GM12892 (cell line): ENCODE results near the gene ITSN1.

ENCODE experiments used
- POLR2A ChIP-seq: IDR thresholded peaks from 2 replicates; pipeline ENCODE4 v1.6.1; 2011; ENCODE audit warnings: low read depth, low read length, control low read depth
- TAF1 ChIP-seq: IDR thresholded peaks from 2 replicates; pipeline ENCODE4 v1.6.1; 2011; ENCODE audit warnings: low read depth, mild to moderate bottlenecking, control low read depth, low read length, borderline replicate concordance

DNA sequence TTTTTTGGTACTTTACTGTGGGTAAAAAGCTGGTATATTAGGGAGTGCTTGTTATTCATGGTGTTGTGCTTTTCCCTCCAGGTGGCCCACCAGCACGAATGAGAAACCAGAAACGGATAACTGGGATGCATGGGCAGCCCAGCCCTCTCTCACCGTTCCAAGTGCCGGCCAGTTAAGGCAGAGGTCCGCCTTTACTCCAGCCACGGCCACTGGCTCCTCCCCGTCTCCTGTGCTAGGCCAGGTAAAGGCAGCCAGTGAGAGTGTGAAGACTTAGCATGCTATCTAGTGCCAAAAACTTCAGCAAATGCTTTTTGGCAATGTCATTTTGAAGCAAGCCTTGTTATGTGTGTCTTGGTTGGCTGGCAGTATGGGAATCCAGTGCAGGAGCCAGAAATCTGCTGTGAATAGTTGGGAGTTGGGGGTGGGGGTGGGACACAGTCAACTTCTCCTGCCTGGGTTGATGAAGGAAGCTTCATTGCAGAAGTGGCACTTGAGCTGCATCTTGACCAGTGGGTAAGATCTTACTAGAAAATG lies 171.6 kb downstream of the ITSN1 start:
- TF ChIP-seq TAF1 (no peak), POLR2A (no peak)
